Right cardiac atrium (tissue), 5 donors: Measurements from ENCODE around the gene GCFC2. TPM values are rescaled to one million over a fixed set of nuclear protein-coding genes. Genes with fewer than 3 reads are reported as not detected.

Experiments used
- polyA plus RNA-seq: library from polyadenylated mRNA; stranded (reverse); fragments of 200-250 nt; gene quantifications from one replicate; pipeline ENCODE4 v1.2.3, GENCODE V29; 2013
- total RNA-seq, 4 donors: library from RNA; stranded (reverse); fragmentation: NEBNext Ultra II Directional; extraction: Animal tissue kit (Norgen Biotek cat#: 25700); gene quantifications; one replicate each; pipeline ENCODE4 v1.2.1, GENCODE V29; 2021
- donor health status: healthy with polysubstance abuse.
- donor health status: DM: no; HTN: yes; CAD: no.
- donor health status: DM: no; HTN: no; CAD: no.
- donor health status: DM: no; HTN: yes; CAD: no; lungs with severe emphysema.
- donor health status: DM: yes; HTN: yes; CAD: no.

Gene GCFC2
- total and polyA plus RNA-seq, 5 donors, result 7.5 to 16.1 (median 9.0) TPM

Other genes starting within 250 kb of the GCFC2 start
- gene EVA1A, start 150.0 kb downstream of the GCFC2 start, total RNA-seq, result under 1 TPM in 2 of 4 donors, not detected in 2; 0.24 to 0.26 TPM
- gene EVA1A, start 150.0 kb downstream of the GCFC2 start, polyA plus RNA-seq, result 0.66 TPM
- gene MRPL19, start 64.1 kb downstream of the GCFC2 start, total RNA-seq, result 10 to 100 TPM; 36.9 to 49.2 (median 43.0) TPM
- gene MRPL19, start 64.1 kb downstream of the GCFC2 start, polyA plus RNA-seq, result 30.4 TPM